Activated naive CD8-positive, alpha-beta T cell treated with anti-CD3 and anti-CD28 coated beads, Interleukin-2, amount 10 ng/mL, durations not matched to agents 7 days and 5 days (primary cell): ENCODE data around the gene SAT1. TPM values are rescaled to one million over a fixed set of nuclear protein-coding genes. Genes with fewer than 3 reads are reported as not detected.

ENCODE experiments used
- ATAC-seq: fragments of 150-1000 bp; cut with Tn5 transposase; one replicate; pipeline ENCODE4 v1.10.0; 2021; ENCODE audit warnings: low read depth, moderate library complexity
- POLR2A ChIA-PET: fragments of 350-600 bp; sonication (Branson Sonifier 250); formaldehyde crosslinking; loops from one replicate; lab custom pipeline; 2021; ENCODE audit warnings: antibody characterized with exemption; lab: Charles Lee
- DNase-seq: peaks from one replicate; pipeline ENCODE4 v3.0.0; 2021
- H3K27ac Mint-ChIP-seq: one replicate; pipeline ENCODE4 v1.8.0; 2022; ENCODE audit warnings: mild to moderate bottlenecking, mixed read lengths
- H3K27me3 Mint-ChIP-seq: one replicate; pipeline ENCODE4 v1.8.0; 2022; ENCODE audit warnings: mild to moderate bottlenecking, moderate library complexity, mixed read lengths
- H3K36me3 Mint-ChIP-seq: one replicate; pipeline ENCODE4 v1.8.0; 2021; ENCODE audit warnings: mild to moderate bottlenecking, mixed read lengths
- H3K4me1 Mint-ChIP-seq: one replicate; pipeline ENCODE4 v1.8.0; 2021; ENCODE audit warnings: mixed read lengths
- H3K4me3 Mint-ChIP-seq: one replicate; pipeline ENCODE4 v1.8.0; 2022; ENCODE audit warnings: mild to moderate bottlenecking, moderate library complexity, mixed read lengths
- H3K9me3 Mint-ChIP-seq: one replicate; pipeline ENCODE4 v1.8.0; 2021; ENCODE audit warnings: mixed read lengths
- total RNA-seq, 2 experiments: library from RNA; stranded (reverse); gene quantifications; one replicate each; pipeline ENCODE4 v1.2.3, GENCODE V29; 2021

Gene SAT1
- total RNA-seq, 2 experiments from 2014 or later, result 145 to 147 TPM

DNA sequence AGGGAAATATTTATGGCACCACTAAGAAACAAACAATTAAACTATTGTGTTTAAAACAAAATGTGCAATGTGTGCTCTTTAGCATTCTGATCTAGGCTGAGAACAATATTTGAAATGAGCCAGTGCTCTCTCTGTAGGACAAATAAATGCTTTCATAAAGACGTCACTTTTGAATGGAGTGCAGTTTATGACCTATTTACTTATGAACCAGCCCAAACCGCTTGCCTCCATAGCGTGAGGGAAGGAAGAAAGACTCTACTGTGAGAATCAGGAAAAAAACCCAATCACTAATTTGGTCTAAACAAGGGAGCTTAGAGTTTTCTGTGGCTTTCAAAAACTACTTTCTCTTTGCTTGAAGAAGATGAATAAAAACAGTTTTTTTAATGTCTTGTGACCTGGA lies 39.4 kb downstream of the SAT1 start:
- DNase-seq (no peak), ATAC-seq (no peak)
- H3K4me1 Mint-ChIP-seq, result peaks cover under 1% of the 10 kb centered on the region
- no peak overlapping the region for H3K27ac Mint-ChIP-seq
- H3K27me3 Mint-ChIP-seq, result no peaks in the 10 kb centered on the region
- H3K4me3 Mint-ChIP-seq, result no peak overlapping the region
- H3K36me3 Mint-ChIP-seq, result no peaks in the 10 kb centered on the region
- POLR2A ChIA-PET, result no interaction called here
- H3K9me3 Mint-ChIP-seq, result no peaks in the 10 kb centered on the region

DNA sequence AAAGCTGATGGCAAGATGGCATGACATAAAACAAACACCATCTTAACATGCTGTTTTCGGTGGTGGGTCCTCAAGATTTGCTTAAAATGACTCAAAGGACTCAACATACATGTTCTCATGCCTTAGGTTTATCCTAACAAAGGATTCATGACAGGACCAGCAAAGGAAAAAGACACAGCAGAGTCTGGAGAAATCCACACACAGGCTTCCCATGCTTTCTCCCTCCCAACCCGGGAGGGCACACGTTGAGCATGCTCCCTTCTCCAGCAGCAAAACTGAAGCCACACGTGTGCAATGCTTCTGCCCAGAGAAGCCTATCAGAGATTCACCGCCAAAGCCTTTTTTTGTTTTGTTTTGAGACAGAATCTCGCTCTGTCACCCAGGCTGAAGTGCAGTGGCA lies 39.9 kb downstream of the SAT1 start:
- POLR2A ChIA-PET, result no interaction called here
- DNase-seq (no peak), ATAC-seq (no peak)
- Mint-ChIP-seq H3K36me3 (no peaks in the 10 kb centered on the region), H3K27ac (no peak overlapping the region), H3K9me3 (no peaks in the 10 kb centered on the region), H3K4me3 (no peak overlapping the region), H3K27me3 (no peaks in the 10 kb centered on the region), H3K4me1 (no peaks in the 10 kb centered on the region)

DNA sequence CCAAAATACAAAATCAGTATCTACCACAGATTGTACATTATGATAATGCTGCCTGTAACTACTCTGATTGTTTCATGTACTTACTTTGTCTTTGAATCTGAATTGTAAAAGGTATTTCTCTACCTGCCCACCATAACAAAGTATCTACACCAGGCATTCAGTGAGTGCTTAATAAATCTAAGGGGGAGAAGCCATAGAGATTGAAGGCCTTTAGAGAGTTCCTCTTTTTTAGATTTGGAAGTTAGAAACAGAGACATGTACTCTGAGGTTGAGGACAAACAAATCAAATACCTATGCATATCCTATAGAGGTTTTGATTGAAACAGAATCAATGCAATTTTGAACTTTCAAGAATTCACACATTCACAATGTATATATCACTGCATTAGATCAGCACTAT lies 42.7 kb downstream of the SAT1 start:
- no peaks in the 10 kb centered on the region for H3K27me3 Mint-ChIP-seq
- ATAC-seq (no peak), DNase-seq (no peak)
- H3K27ac Mint-ChIP-seq, result no peak overlapping the region
- POLR2A ChIA-PET, result no interaction called here
- no peaks in the 10 kb centered on the region for H3K9me3 Mint-ChIP-seq
- H3K36me3 Mint-ChIP-seq, result no peaks in the 10 kb centered on the region
- H3K4me1 Mint-ChIP-seq, result no peaks in the 10 kb centered on the region
- no peak overlapping the region for H3K4me3 Mint-ChIP-seq

DNA sequence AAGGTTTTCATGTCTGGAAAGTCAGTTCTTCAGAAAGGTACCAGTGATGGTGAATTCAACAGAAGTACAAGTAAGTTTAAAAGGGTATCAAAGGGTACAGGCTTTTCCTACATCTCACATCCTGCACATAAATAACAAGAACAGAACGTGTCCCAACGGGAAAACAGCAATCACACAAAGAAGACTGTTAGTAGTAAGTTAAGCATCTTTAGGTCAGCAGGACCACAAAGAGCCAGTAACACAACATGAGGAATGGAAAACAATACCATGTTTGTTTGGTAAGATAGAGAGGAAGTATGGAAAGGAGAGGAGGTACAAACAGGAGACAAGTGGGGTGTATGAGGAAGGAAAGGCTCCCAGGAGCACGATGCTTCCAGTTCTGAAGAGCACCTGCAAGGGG lies 43.2 kb downstream of the SAT1 start:
- DNase-seq, result no peak
- no peaks in the 10 kb centered on the region for H3K9me3 Mint-ChIP-seq
- no peaks in the 10 kb centered on the region for H3K27me3 Mint-ChIP-seq
- H3K27ac Mint-ChIP-seq, result no peak overlapping the region
- H3K4me3 Mint-ChIP-seq, result no peak overlapping the region
- H3K4me1 Mint-ChIP-seq, result no peaks in the 10 kb centered on the region
- no peak for ATAC-seq
- H3K36me3 Mint-ChIP-seq, result no peaks in the 10 kb centered on the region
- POLR2A ChIA-PET, result no interaction called here

DNA sequence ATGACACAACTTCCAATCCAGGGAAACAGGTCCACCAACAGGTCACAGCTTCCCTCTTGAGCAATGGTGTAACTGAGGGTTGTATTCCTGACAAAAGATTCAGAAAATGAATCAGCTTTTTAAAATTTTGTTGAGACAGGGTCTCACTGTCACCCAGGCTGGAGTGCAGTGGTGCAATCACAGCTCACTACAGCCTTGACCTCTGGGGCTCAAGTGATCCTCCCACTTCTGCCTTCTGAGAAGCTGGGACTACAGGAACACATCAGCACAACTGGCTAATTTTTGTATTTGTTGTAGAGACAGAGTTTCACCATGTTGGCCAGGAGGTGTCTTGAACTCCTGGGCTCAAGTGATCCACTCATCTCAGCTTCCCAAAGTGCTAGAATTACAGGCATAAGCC lies 43.7 kb downstream of the SAT1 start:
- POLR2A ChIA-PET, result no interaction called here
- DNase-seq (no peak), ATAC-seq (no peak)
- no peak overlapping the region for H3K27ac Mint-ChIP-seq
- H3K36me3 Mint-ChIP-seq, result no peaks in the 10 kb centered on the region
- no peaks in the 10 kb centered on the region for H3K27me3 Mint-ChIP-seq
- H3K4me3 Mint-ChIP-seq, result no peak overlapping the region
- no peaks in the 10 kb centered on the region for H3K4me1 Mint-ChIP-seq
- H3K9me3 Mint-ChIP-seq, result no peaks in the 10 kb centered on the region

DNA sequence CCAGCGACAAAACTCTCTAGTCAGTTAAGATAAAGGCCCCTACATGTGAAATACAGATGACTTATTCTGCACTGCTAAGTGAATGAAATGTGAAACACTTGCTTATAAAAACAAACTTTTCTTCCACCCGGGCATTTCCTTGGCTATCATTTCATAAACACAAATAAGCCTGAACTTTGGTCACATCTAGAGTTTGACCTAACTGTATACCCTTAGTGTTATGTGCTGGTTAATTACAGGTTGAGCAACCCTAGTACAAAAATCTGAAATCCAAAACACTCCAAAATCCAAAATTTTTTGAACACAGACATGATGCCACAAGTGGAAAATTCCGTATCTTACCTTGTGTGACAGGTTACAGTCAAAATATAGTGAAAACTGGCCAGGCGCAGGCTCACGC lies 45.9 kb downstream of the SAT1 start:
- ATAC-seq (no peak), DNase-seq (no peak)
- no peak overlapping the region for H3K27ac Mint-ChIP-seq
- no peaks in the 10 kb centered on the region for H3K27me3 Mint-ChIP-seq
- no peaks in the 10 kb centered on the region for H3K4me1 Mint-ChIP-seq
- POLR2A ChIA-PET, result no interaction called here
- H3K36me3 Mint-ChIP-seq, result no peaks in the 10 kb centered on the region
- no peaks in the 10 kb centered on the region for H3K9me3 Mint-ChIP-seq
- no peak overlapping the region for H3K4me3 Mint-ChIP-seq

DNA sequence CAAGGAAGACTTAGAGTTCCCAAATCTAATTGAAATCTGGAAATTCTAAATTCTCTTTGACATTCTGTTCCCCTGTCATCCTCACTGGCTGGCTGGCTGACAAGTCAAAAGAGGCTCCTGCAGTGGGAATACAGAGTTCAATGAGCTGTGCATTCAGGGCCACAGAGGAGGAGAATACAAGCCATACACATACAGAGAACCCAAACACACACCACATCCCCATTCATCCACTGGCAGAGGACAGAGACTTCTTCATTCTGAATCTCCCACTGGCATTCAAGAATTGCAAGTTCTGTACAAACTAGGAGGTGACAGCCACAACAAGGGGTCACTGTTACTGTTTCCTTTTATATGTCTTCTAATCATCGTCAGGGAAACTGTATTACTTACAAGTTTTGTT lies 49.7 kb downstream of the SAT1 start:
- DNase-seq, result no peak
- no peak overlapping the region for H3K27ac Mint-ChIP-seq
- H3K4me1 Mint-ChIP-seq, result no peaks in the 10 kb centered on the region
- POLR2A ChIA-PET, result interaction anchor here (0.6 kb wide), 1 partner anchor 64 kb away, joined by 4 read pairs; no protein-coding TSS in a partner anchor
- no peaks in the 10 kb centered on the region for H3K9me3 Mint-ChIP-seq
- no peak for ATAC-seq
- H3K36me3 Mint-ChIP-seq, result peaks cover 2% of the 10 kb centered on the region
- no peak overlapping the region for H3K4me3 Mint-ChIP-seq
- no peaks in the 10 kb centered on the region for H3K27me3 Mint-ChIP-seq

Other genes with a start within 250 kb of the SAT1 start
- 10 to 100 TPM; 17.0 to 18.8 TPM for gene PRDX4, start 115.7 kb upstream of the SAT1 start, total RNA-seq
- 10 to 100 TPM; 27.6 to 28.4 TPM for gene ACOT9, start 39.9 kb upstream of the SAT1 start, total RNA-seq
- gene APOO, start 124.8 kb downstream of the SAT1 start, total RNA-seq, result 10 to 100 TPM; 23.8 to 24.2 TPM
- not detected for gene CXorf58, start 124.8 kb downstream of the SAT1 start, total RNA-seq
- 10 to 100 TPM; 12.2 to 14.3 TPM for gene KLHL15, start 244.0 kb downstream of the SAT1 start, total RNA-seq